ENCODE measurements around the gene CMTM4. TPM values are rescaled to one million over a fixed set of nuclear protein-coding genes. Genes with fewer than 3 reads are reported as not detected.

The CMTM4 gene
- total and polyA plus RNA-seq, 2 of the 8 experiments (the other 6 are each of a cell fraction or from before 2014, with no cell fraction given) = 35.3 to 51.7 TPM

DNA sequence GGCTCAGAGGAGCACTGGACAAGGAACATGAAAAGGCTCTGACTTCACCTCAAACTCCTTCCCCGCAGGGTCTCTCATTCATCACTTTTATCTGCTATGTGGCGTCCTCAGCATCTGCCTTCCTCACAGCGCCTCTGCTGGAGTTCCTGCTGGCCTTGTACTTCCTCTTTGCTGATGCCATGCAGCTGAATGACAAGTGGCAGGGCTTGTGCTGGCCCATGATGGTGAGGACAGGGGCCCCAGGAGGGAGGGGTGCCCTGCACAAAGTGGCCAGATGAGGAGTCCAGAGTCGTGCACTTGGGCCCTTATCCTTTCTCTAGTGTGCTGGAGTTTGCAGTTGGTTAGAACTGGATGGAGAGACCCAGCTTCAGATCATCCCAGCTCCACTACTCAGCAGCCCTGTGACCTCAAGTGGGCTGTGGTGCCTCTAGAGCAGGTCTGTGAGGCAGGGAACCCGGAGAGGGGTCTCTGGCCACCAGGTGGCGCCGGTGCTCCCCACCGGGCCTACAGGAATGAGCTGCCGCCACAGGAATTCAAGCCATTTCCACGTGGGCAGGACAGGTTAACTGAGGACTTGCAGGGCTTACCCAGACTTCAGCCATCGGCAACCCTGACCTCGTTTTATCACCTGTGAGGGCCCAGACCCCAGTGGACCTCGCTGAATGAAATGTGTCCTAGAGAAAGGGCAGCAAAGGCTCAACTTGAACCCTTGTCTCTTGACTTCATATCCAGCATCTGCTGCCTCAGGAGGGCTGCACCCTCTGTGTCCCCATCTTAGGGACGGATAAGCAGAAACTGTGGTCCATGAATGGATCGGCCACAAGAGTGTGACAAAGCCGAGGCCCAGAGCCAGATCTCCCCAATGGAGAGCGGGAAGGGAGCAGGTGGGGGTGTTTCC, 88.1 kb downstream of the CMTM4 start (continued):
- TF ChIP-seq POLR2AphosphoS5 (IDR thresholded peaks at IDR 0.05; ENCODE audit: low read depth, low read length) = no peak
- peak; percentile 28; the same call in 1 of the 2 replicates for TF ChIP-seq YY1 (IDR thresholded peaks at IDR 0.05; ENCODE audit: low read depth, low read length)
- no peak for TF ChIP-seq SP1 (IDR thresholded peaks at IDR 0.05; ENCODE audit: low read depth, low read length)
- TF ChIP-seq HDAC6 (IDR thresholded peaks at IDR 0.05; ENCODE audit: low read depth, low read length) = no peak
- no peak for TF ChIP-seq JUND (IDR thresholded peaks at IDR 0.05; ENCODE audit: low read length)
- TF ChIP-seq KDM1A (IDR thresholded peaks at IDR 0.05; ENCODE audit: borderline replicate concordance, low read length) = no peak; the same call in 1 of the 2 replicates
- TF ChIP-seq NRF1 (IDR thresholded peaks at IDR 0.05; ENCODE audit: low read depth, low read length) = 0 out of 2 replicates have a peak, but pooled peaks have one; percentile 9
- no peak for TF ChIP-seq SP4 (IDR thresholded peaks at IDR 0.05; ENCODE audit: low read length)
- no peak for TF ChIP-seq RNF2 (IDR thresholded peaks at IDR 0.05; ENCODE audit: borderline replicate concordance, low read depth, low read length, missing control alignments, poor library complexity, severe bottlenecking)
- TF ChIP-seq CEBPB (IDR thresholded peaks at IDR 0.05; ENCODE audit: low read depth, low read length) = no peak
- TF ChIP-seq CBX5 (IDR thresholded peaks at IDR 0.05; ENCODE audit: low read depth, low read length) = no peak
- peak; percentile 50 for TF ChIP-seq SAP30 (IDR thresholded peaks at IDR 0.05; ENCODE audit: insufficient read depth, insufficient replicate concordance, low read length)
- TF ChIP-seq BACH1 (IDR thresholded peaks at IDR 0.05; ENCODE audit: low read length) = peak; percentile 58
- no peak for TF ChIP-seq CHD1 (IDR thresholded peaks at IDR 0.05; ENCODE audit: low read depth, low read length)
- TF ChIP-seq ASH2L (IDR thresholded peaks at IDR 0.05; ENCODE audit: low read length) = peak; percentile 25
- TF ChIP-seq, protein P1, sequence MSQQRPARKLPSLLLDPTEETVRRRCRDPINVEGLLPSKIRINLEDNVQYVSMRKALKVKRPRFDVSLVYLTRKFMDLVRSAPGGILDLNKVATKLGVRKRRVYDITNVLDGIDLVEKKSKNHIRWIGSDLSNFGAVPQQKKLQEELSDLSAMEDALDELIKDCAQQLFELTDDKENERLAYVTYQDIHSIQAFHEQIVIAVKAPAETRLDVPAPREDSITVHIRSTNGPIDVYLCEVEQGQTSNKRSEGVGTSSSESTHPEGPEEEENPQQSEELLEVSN (IDR thresholded peaks at IDR 0.05) = peak; percentile 87
- no peak for TF ChIP-seq TAF7 (optimal IDR thresholded peaks at IDR 0.05; ENCODE audit: borderline replicate concordance, low read depth, low read length)
- no peak for TF ChIP-seq TAF1 (IDR thresholded peaks at IDR 0.05; ENCODE audit: low read depth, low read length)
- peak; percentile 88 for TF ChIP-seq TEAD4 (IDR thresholded peaks at IDR 0.05; ENCODE audit: low read depth, low read length)
- TF ChIP-seq ZNF274 (IDR thresholded peaks at IDR 0.05; ENCODE audit: borderline replicate concordance, extremely low read depth, low read length) = no peak
- no peak for TF ChIP-seq POU5F1 (IDR thresholded peaks at IDR 0.05; ENCODE audit: low read depth, low read length)
- no peak for TF ChIP-seq TCF12 (IDR thresholded peaks at IDR 0.05; ENCODE audit: low read depth, low read length)
- no peak for TF ChIP-seq FOSL1 (IDR thresholded peaks at IDR 0.05; ENCODE audit: insufficient read depth, low read depth, low read length)

Measured in H1 (cell line).